GM12891 (cell line): ENCODE measurements around the gene WWC2.

ENCODE experiments used
- DNase-seq: peaks from one replicate; pipeline ENCODE4 v3.0.0; 2011; ENCODE audit warnings: low spot score; ENCODE audit not compliant: insufficient read length
- FAIRE-seq: peaks from 2 replicates; lab custom pipeline; 2011; peaks lifted over from hg19 to GRCh38; lab: Jason Lieb, UNC
- PAX5 ChIP-seq: IDR thresholded peaks from 2 replicates; pipeline ENCODE4 v1.6.1; 2011; ENCODE audit warnings: low read length, moderate library complexity, mild to moderate bottlenecking; ENCODE audit not compliant: insufficient read depth, severe bottlenecking
- POLR2A ChIP-seq: IDR thresholded peaks from 2 replicates; pipeline ENCODE4 v1.6.1; 2011; ENCODE audit warnings: low read depth, low read length, control low read depth
- POLR2AphosphoS5 ChIP-seq: IDR thresholded peaks from 2 replicates; pipeline ENCODE4 v1.6.1; 2011; ENCODE audit warnings: low read depth, low read length, control low read depth
- POU2F2 ChIP-seq: IDR thresholded peaks from 2 replicates; pipeline ENCODE4 v1.6.1; 2011; ENCODE audit warnings: low read depth, mild to moderate bottlenecking, control low read depth, low read length, moderate library complexity
- SPI1 ChIP-seq: IDR thresholded peaks from 2 replicates; pipeline ENCODE4 v1.6.1; 2011; ENCODE audit warnings: low read depth, low read length, control low read depth
- TAF1 ChIP-seq: IDR thresholded peaks from 2 replicates; pipeline ENCODE4 v1.6.1; 2011; ENCODE audit warnings: low read depth, low read length, control low read depth

Gene WWC2

DNA sequence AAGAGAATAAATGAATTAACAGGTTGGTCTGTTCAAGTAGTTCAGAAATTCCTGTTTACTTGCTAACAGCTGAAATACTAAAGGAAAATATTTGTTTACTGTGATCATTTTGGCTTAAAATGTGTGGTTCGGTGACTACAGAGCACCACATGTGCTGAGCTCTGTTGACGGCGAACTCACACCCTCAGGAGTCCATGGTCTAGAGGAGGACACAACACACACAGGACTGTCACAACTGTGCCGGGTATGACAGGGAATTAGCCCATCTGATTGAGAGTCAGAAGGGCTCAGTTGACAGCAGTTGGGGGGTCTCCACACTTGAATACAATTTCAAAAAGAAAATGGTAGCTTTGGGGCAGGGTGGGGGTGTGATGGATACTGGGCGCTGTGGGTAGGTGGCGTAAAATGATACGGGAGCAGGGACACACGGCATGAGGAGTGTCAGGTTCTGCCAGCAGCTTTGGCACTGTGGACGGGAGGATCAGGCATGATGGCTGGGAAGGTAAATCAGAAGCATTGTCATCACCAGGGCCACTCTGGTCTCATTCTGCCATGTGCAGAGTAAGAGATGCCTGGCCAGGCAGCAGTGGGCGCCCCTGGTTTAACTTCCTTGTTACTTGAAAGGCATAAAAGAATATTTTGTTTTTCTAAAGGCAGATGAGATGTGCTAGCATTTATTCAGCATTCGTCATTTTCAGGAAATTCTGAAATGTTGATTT, 187.7 kb downstream of the WWC2 start:
- FAIRE-seq, result no peak
- no peak for DNase-seq
- TF ChIP-seq POU2F2 (no peak), POLR2AphosphoS5 (no peak), PAX5 (no peak), SPI1 (no peak), POLR2A (no peak), TAF1 (no peak)

DNA sequence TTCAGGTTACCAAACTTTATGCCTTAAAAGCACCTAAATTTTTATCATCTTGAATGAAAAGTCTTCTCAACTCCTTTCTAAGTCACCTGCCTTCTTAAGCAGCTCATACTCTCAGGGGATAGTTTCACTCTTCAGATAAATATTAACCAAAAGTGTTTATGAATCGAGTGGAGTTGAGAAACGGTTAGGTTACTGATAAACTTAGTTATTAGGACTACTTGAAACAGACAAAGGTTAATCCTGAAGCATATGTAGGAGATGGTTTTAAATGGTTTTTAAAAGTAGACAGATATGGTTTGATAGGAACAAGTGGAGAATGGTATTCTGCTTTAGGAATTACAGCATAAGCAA, 188.2 kb downstream of the WWC2 start:
- no peak for DNase-seq
- FAIRE-seq, result no peak
- TF ChIP-seq SPI1 (no peak), POU2F2 (no peak), POLR2A (no peak), POLR2AphosphoS5 (no peak), PAX5 (no peak), TAF1 (no peak)

DNA sequence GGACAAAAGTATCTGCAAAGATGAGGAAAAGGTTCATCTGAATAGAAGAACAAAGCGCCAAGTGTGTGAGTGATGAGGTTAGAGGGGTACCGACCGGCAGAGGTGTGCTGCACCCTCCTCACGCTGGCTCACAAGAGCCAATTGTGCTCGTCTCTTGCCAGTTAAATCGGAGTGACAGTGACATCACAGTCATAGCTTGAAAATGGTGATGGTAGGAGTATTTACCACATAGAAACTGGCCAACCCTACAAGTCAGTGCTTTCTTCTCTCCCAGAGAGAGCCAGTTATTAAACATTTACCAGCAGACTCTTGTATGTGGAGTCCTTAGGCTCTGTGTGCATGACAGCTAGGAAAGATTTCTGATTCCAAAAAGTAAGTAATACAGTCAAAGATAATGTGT, 188.6 kb downstream of the WWC2 start:
- DNase-seq (no peak), FAIRE-seq (no peak)
- TF ChIP-seq TAF1, result no peak
- TF ChIP-seq SPI1, result no peak
- no peak for TF ChIP-seq PAX5
- TF ChIP-seq POU2F2, result no peak
- no peak for TF ChIP-seq POLR2A
- no peak for TF ChIP-seq POLR2AphosphoS5

DNA sequence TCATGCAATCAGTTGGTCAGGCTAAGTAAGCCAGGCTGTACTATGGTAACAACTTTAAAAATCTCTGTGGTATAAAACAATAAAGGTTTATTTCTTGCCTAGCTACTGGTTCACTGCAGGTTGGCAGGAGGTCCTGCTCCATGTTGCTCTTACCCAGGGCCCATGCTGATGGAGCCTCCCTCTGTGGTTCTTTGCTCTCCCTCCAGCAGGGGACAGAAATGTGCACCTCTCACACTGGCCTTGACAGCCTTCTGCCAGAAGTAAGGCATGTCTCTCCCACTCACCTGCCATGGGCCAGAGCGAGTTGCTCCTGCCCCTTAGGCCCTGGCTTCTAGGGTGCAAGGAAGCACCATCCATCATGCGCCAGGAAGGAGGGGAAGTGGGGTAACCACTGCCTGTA, 189.9 kb downstream of the WWC2 start:
- no peak for FAIRE-seq
- TF ChIP-seq PAX5 (no peak), SPI1 (no peak), TAF1 (no peak), POLR2AphosphoS5 (no peak), POLR2A (no peak), POU2F2 (no peak)

DNA sequence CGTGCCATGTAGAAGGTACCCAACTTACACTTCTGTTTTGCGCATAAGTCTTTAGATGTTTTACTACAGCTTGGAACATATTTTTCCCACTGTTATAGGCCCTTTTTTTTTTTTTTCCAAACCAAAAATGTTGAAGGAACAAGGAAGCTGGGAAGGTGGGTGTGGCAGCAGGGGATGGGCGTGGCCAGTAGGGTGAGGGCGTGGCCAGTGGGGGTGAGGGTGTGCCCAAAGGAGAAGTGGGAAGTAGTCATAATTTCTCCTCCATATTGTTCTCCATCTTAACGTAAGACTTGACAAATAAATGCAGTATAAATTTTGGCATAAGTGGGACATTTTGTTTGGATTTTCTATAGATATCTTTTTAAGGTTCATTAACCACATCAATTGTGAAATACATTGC, 190.6 kb downstream of the WWC2 start:
- DNase-seq (no peak), FAIRE-seq (no peak)
- no peak for TF ChIP-seq POU2F2
- TF ChIP-seq SPI1, result no peak
- TF ChIP-seq POLR2AphosphoS5, result no peak
- no peak for TF ChIP-seq TAF1
- no peak for TF ChIP-seq POLR2A

More for the DNA sequence above, 189.9 kb downstream of the WWC2 start:
- DNase-seq, result no peak

DNA sequence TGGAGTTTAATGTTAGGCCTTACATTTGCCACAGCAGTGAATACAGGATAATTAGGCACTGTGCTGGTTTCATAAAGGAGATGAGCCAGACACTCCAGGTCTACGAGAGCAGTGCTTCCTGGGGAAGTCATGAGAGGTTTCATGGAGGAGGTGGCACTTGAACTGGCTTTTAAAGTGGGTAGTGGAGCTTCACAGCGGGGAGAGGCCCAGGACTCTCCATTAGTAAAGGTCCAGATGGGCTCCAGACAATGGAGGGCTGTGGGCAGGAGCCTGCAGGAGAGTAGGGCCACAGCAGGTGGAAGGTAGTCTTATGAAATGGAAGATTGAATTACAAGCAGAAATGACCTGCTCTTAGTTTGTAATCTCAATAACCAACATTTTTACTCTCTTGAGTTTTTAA, 192.0 kb downstream of the WWC2 start:
- FAIRE-seq, result no peak
- DNase-seq, result no peak
- TF ChIP-seq POLR2AphosphoS5 (no peak), POU2F2 (no peak), PAX5 (no peak), TAF1 (no peak), SPI1 (no peak), POLR2A (no peak)

DNA sequence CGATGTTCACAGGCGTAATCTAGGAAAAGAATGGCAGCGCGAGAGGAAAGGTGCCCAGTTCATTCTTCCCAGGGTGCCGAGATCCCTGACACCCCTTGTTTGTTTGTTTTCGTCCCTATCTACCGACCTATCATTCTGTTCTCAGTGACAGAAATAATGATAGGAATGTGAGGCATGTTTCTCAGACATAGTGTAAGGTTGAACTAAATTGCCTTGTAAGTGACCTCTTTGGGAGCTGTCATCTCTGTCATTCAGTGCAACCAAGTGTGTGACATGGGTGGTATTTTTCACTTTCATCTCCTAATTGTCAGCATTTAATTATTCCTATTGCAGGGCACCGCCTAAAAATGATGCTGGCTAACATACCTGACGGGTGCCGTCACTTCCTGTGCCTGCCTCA, 196.7 kb downstream of the WWC2 start:
- no peak for TF ChIP-seq POLR2AphosphoS5
- no peak for TF ChIP-seq TAF1
- TF ChIP-seq POLR2A, result no peak
- no peak for TF ChIP-seq POU2F2
- TF ChIP-seq PAX5, result no peak
- TF ChIP-seq SPI1, result no peak
- DNase-seq (no peak), FAIRE-seq (no peak)

DNA sequence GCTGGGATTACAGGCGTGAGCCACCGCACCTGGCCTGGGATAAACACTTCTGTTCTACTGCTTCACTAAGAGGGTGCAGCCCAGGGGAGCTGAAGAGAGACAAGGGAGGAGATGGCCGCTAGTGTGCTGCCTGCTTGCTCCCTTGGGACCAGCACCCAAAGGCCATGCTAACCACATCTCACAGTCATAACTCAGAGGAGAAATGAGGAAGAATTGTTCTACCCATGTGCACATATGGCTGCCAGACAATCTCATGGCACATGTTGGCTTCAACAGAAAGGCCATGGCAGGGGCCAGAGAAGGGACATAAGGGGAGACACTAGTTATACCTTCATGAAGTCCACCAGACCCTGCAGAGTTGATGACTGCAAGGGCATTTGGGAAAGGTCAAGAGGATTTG, 198.6 kb downstream of the WWC2 start:
- no peak for FAIRE-seq
- no peak for TF ChIP-seq SPI1
- no peak for DNase-seq

DNA sequence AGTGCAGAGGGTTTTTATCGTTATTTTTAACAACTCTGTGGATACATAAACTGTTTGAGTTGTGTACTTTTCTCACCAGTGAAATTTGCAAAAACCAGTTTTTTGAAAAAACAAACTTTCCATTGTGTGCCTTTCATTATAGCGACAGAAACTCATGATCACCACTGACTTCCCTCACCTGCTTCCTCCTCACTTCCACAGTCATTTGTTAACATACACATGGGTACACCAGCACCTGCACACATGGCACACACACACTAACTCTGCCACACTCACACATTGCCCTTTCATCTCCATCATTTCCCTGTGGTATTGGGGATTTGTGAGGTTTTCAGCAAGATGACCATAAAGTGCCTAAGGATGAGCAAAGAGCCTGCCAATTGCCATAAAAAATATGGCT, 200.4 kb downstream of the WWC2 start:
- DNase-seq, result no peak
- no peak for FAIRE-seq
- no peak for TF ChIP-seq TAF1
- TF ChIP-seq POLR2A, result no peak
- TF ChIP-seq SPI1, result no peak

DNA sequence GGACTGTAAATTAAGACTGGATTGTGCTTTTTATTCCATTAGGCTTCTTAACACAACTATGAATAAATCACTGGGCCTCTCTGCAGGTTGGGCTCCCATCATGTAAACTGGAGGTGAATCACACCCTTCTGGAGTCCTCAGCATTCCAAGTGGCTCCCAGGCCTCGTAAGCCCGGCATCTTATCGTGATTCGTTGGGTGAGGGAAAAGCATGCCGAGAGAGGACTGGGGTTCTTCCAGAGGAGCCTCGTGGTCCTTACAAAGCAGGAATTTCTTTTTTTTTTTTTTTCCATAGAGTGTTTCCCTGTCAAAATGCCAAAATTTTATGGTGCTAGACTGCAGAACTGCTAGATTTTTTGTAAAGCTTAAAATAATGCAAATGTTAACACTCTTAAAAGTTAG, 201.0 kb downstream of the WWC2 start:
- no peak for TF ChIP-seq TAF1
- no peak for TF ChIP-seq POLR2A
- no peak for TF ChIP-seq POLR2AphosphoS5
- TF ChIP-seq SPI1, result no peak
- TF ChIP-seq POU2F2, result no peak
- TF ChIP-seq PAX5, result no peak
- DNase-seq, result no peak
- no peak for FAIRE-seq
